Neural cell (in vitro differentiated cells): Measurements from ENCODE around the gene ARHGDIB.
A peak's percentile ranks its signal among the peaks of the same experiment; 100 is the strongest.

Experiments used
- CTCF ChIP-seq: fragments of 450-650 bp; IDR thresholded peaks from 2 replicates; pipeline ENCODE4 v1.5.1; 2014; ENCODE audit warnings: antibody characterized with exemption, mild to moderate bottlenecking, moderate library complexity; ENCODE audit not compliant: poor library complexity, severe bottlenecking
- EZH2 ChIP-seq: fragments of 200-600, 300-800 bp; shearing (Covaris generic), sonication (generic); IDR thresholded peaks from 2 replicates; pipeline ENCODE4 v1.6.1; 2014; ENCODE audit warnings: antibody characterized with exemption, low read length, borderline replicate concordance, mild to moderate bottlenecking; ENCODE audit not compliant: insufficient read depth, poor library complexity, severe bottlenecking
- MXI1 ChIP-seq: fragments of 450-650 bp; conservative IDR thresholded peaks from 2 replicates; pipeline ENCODE4 v1.6.1; 2014; ENCODE audit warnings: antibody characterized with exemption, mild to moderate bottlenecking; ENCODE audit not compliant: poor library complexity, severe bottlenecking
- POLR2AphosphoS5 ChIP-seq: IDR thresholded peaks from 2 replicates; pipeline ENCODE4 v1.6.1; 2012
- REST ChIP-seq: IDR thresholded peaks from 2 replicates; pipeline ENCODE4 v1.6.1; 2012; ENCODE audit warnings: borderline replicate concordance

GRCh38 chr12:14995583-14996425 is 34.4 kb upstream of the ARHGDIB start:
- TF ChIP-seq CTCF, result peak; percentile 79
- no peak for TF ChIP-seq POLR2AphosphoS5
- no peak for TF ChIP-seq EZH2
- no peak for TF ChIP-seq MXI1
- no peak for TF ChIP-seq REST
